HG03460 (cell line): ENCODE results near the gene CCR8.
"Not testable (repeated sequence)": the region's sequence is repeated elsewhere in the genome, so short reads cannot be mapped to it uniquely, and the experiment has no call there.

Experiments used
- ATAC-seq: cut with Tn5 transposase; IDR thresholded peaks from one replicate; pipeline ENCODE4 v1.9.1; 2021; ENCODE audit not compliant: unreplicated experiment

The CCR8 gene

GRCh38 chr3:39346785-39347585 is 17.5 kb downstream of the CCR8 start:
- peak; percentile 74 for ATAC-seq

GRCh38 chr3:39347586-39347876 is 18.0 kb downstream of the CCR8 start:
- ATAC-seq, result peak; percentile 6

DNA sequence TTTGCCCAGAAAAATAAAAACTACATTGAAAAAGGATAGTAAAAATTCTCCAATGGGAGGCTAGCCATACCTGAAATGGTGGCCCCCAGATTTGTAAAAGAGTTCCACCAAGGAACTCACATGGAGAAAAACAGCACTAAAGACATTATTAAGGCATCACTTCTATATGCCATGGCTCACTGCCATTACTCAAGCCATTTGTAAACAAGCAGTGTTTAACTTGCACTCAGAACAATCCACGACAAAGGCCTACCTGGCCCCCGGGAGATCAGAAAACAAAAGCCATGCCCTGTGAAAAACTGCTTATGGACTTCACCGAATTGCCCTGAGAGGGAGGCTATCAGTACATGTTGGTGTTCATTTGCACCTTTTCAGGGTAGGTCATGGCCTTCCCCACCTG is 19.6 kb downstream of the CCR8 start:
- no peak for ATAC-seq

DNA sequence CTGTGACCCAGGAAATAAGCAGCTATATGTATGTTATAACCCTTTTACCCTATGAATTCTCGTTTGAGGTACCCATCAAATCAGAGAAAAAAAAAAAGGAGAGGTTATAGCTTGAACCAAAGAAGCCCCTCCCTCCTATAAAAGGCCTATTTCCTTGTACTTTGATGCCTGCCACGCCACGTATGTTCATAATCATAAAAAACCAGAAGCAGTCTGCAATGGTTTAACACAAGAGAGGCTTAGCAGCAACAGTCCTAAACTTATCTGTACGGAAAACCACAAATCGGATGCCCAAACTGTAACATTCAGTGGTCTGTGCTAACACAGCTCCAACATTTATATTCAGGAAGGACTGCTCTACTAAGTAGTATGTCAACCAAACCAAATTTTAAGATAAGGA is 21.2 kb downstream of the CCR8 start:
- ATAC-seq, result no peak

DNA sequence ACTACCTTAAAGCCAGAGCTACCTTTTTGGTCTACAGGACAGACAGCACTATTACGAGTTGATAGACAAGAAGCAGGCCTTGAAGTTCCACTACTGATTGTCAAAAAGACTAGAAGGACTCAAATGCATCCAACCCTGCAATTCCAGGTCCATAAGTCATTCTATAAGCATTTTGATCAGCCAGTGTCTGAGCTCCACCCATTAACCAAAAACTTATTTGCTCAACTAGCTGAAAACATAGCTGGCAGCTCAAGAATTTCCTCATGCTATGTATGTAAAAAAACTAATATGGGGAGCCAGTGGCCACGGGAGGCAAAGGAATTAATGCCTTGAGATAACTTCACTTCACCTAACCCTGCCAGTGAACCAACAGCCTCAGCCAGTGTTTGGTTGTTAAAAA is 21.6 kb downstream of the CCR8 start:
- ATAC-seq, result not testable (repeated sequence)

DNA sequence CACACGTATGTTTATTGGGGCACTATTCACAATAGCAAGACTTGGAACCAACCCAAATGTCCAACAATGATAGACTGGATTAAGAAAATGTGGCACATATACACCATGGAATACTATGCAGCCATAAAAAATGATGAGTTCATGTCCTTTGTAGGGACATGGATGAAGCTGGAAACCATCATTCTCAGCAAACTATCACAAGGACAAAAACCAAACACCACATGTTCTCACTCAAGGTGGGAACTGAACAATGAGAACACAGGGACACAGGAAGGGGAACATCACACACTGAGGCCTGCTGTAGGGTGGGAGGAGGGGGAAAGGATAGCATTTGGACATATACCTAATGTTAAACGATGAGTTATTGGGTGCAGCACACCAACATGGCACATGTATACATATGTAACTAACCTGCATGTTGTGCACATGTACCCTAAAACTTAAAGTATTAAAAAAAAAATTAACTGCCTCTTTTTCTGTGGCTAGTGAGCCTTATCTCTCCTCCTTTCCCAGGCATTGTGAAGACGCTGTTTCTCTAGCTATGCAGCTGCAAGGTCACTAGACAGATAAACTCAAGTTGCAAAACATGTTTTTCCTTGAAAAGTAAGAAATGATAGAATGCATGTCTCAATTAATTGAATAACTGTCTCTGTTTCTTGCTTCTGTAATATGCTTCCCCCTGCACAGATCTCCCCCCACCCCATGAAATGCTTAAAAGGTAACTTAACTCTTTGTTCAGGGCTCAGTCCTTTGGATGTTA is 23.8 kb downstream of the CCR8 start:
- not testable (repeated sequence) for ATAC-seq

- ATAC-seq, result no peak
Measured at GRCh38 chr3:39358333-39358732, 28.8 kb downstream of the CCR8 start.

DNA sequence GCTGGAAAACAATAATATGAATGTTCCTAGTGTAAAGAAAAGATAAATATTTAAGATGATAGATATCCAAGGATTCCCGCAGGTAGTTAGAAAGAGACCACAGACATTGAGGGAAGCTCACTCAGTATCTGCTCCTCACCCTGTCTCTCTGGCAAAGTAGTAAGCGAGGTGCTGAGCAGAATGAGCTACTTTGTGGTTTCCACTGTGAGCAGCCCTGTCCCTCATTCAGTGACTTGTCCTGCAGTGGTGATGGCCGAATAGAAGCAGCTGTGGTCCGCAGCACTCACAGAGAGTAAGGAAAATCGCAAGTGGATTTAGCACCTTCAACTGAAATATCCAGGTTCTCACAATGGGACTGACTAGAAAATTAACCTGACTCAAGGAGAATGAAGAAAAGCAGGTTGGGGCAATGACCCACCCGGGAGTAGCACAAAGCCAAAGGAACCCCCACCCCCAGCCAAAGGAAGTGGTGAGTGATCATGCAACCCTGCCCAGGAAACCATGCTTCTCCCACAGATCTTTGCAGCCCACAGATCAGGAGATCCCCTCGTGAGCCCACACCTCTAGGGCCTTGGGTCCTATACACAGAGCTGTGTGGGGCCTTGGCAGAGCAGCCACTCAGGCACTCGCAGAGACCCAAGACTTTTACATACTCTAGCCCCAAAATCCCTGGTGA is 31.9 kb downstream of the CCR8 start:
- peak; percentile 84 for ATAC-seq

DNA sequence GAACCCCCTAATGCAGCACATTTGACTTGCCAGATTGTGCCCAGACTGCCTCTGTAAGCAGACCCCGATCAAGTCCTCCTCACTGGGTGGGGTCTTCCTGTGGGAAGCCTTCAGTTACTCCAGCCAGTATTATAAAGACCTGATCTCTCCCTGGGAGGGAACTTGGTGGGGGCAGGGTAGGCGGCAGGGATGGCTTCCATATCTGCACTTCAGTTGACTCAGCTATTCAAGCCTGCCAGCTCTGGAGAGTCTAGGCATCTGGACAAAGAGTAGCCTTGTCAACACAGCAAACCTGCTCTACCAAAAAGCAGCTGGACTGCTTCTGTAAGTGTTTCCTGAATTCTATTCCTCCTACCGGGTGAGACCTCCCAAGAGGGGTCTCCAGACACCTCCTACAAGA is 32.7 kb downstream of the CCR8 start:
- no peak for ATAC-seq

- ATAC-seq, result no peak
Measured at GRCh38 chr3:39362812-39363211, 33.3 kb downstream of the CCR8 start.

GRCh38 chr3:39370450-39370849 is 40.9 kb downstream of the CCR8 start:
- not testable (repeated sequence) for ATAC-seq

GRCh38 chr3:39372833-39373232 is 43.3 kb downstream of the CCR8 start:
- ATAC-seq, result no peak

DNA sequence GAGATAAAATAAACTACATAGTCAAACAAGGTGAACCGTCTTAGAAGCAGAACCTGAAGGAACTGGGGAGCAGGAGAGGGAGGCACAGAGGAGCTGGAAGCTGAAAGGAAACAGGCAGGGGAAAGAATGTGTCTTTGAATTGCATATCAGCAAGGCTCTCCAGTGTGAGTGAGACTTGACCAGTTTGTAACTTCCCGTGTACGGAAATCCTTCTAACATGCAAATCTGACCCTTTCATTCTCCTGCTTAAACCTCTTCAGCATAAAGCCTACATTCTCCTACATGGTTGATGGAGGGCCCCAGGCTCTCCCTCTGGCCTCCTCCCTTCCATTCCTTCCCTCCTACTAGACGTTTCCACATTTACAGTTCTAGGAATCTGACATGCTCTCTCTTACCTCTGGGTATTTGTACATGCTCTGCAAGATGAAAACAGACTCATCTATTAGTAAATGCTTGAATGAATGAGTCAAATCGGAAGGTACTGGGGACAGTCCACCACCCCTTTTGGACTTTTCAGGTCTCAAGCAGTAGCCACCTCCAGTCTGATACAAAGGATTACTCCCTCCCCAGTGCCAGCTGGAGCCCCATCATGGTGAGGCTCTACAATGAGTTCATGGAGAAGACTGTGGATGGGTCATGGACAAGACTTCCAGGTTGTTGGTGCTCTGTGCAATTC is 47.6 kb downstream of the CCR8 start:
- ATAC-seq, result no peak

GRCh38 chr3:39378088-39378487 is 48.6 kb downstream of the CCR8 start:
- peak; percentile 79 for ATAC-seq

- ATAC-seq, result no peak
Measured at GRCh38 chr3:39378957-39379777, 49.7 kb downstream of the CCR8 start.

DNA sequence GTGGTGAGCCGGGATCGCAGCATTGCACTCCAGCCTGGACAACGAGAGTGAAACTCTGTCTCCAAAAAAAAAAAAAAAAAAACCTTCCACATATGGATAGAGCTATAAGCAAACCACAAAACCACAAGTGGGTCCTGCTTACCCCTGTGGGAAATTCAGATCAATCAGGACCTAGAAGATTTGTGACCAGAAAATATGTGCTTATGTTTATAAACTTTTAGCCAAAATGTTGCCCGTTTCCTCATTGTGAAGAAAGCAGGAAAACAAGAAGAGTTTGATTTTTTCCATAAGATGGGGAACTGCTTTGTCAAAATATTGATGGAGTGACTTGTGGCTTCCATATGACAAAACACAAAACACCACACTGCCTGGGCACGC is 50.3 kb downstream of the CCR8 start:
- no peak for ATAC-seq

DNA sequence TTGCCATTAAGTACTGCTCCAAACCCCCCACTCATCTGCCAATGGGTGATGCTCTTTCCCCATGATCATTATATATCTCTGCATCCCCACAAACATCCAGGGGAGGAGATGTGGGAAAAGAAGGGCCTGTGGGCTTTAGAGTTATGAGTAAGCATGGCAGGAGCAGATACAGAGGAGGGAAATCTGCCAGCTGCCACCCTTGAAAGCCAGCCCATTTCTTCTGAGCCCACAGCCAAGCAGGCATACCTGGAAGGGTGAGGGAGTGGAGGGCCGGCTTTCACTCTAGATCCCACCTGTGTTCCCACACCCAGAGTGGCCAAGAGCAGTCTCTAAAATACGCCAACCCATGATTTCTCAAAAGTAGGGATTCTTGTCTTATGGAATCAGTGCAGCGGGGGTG is 51.9 kb downstream of the CCR8 start:
- ATAC-seq, result no peak
